Liver (tissue), 3 donors: Measurements from ENCODE around the gene RMI1.

Source experiments
- FOXA1 ChIP-seq: IDR thresholded peaks from 2 replicates; pipeline ENCODE4 v1.6.1; 2016; ENCODE audit warnings: antibody characterized with exemption
- JUND ChIP-seq, 2 donors: IDR thresholded peaks; 2 replicates each; pipeline ENCODE4 v1.6.1; 2016; ENCODE audit warnings: antibody characterized with exemption in 2 of 2
- TAF1 ChIP-seq: conservative IDR thresholded peaks from 2 replicates; pipeline ENCODE4 v1.6.1; 2016; ENCODE audit warnings: antibody characterized with exemption, mild to moderate bottlenecking
- YY1 ChIP-seq: IDR thresholded peaks from 2 replicates; pipeline ENCODE4 v1.6.1; 2016; ENCODE audit warnings: antibody characterized with exemption, mild to moderate bottlenecking
- TF ChIP-seq, protein P1 (sequence below): fragments of 150-350 bp; IDR thresholded peaks from 2 replicates; pipeline ENCODE4 v1.5.1; 2017; ENCODE audit warnings: improper control_type of control experiment, low read depth, low read length; ENCODE audit not compliant: missing input control
- donor health status: healthy.
- donor health status: healthy.

DNA sequence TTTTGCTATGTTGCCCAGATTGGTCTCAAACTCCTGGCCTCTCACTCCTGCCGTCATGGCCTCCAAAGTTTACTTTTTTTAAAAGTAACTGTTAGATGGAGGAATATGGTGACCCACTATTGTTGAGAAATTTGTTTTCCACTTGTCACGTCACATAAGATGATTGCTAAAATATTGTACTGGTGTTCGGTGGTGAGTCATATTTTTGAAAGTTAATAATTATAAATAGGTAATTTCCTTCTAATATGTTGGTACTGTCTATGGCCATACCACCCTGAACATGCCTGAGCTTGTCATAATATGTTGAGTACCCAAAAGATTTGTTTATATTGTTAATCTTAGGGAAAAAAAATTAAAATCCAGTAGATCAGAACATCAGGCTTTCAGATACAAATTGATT is 22.6 kb downstream of the RMI1 start:
- TF ChIP-seq JUND (IDR thresholded peaks at IDR 0.05) (no peak), FOXA1 (no peak), YY1 (no peak), TAF1 (no peak)
- TF ChIP-seq, protein P1, sequence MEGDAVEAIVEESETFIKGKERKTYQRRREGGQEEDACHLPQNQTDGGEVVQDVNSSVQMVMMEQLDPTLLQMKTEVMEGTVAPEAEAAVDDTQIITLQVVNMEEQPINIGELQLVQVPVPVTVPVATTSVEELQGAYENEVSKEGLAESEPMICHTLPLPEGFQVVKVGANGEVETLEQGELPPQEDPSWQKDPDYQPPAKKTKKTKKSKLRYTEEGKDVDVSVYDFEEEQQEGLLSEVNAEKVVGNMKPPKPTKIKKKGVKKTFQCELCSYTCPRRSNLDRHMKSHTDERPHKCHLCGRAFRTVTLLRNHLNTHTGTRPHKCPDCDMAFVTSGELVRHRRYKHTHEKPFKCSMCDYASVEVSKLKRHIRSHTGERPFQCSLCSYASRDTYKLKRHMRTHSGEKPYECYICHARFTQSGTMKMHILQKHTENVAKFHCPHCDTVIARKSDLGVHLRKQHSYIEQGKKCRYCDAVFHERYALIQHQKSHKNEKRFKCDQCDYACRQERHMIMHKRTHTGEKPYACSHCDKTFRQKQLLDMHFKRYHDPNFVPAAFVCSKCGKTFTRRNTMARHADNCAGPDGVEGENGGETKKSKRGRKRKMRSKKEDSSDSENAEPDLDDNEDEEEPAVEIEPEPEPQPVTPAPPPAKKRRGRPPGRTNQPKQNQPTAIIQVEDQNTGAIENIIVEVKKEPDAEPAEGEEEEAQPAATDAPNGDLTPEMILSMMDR, result no peak
